Tibial nerve (tissue), 4 donors: Measurements from ENCODE around the gene IFITM10. TPM values are rescaled to one million over a fixed set of nuclear protein-coding genes. Genes with fewer than 3 reads are reported as not detected.

Experiments
- DNase-seq, 2 donors: peaks; one replicate each; pipeline ENCODE4 v3.0.0-alpha.2; 2019; ENCODE audit warnings: low spot score in 2 of 2
- H3K27ac ChIP-seq, 4 donors: fragments of 200-600 bp; sonication (generic) in 3 of 4; one replicate each; pipeline ENCODE4 v1.5.1; 2017 to 2019; ENCODE audit warnings: mild to moderate bottlenecking in 1 of 4
- H3K27me3 ChIP-seq, 2 donors: fragments of 200-600 bp; sonication (generic) in 1 of 2; one replicate each; pipeline versions ENCODE4 v1.5.1 to v1.6.0; 2017 to 2019
- H3K36me3 ChIP-seq, 3 donors: fragments of 200-600 bp; sonication (generic); one replicate each; pipeline ENCODE4 v1.5.1; 2018 to 2019
- H3K4me1 ChIP-seq, 4 donors: fragments of 200-600 bp; sonication (generic) in 3 of 4; one replicate each; pipeline ENCODE4 v1.5.1; 2017 to 2019
- H3K4me3 ChIP-seq, 4 donors: fragments of 200-600 bp; sonication (generic) in 3 of 4; one replicate each; pipeline ENCODE4 v1.5.1; 2017 to 2019; ENCODE audit warnings: mild to moderate bottlenecking in 1 of 4, moderate library complexity in 1 of 4
- H3K9me3 ChIP-seq, 4 donors: fragments of 200-600 bp; sonication (generic) in 3 of 4; one replicate each; pipeline ENCODE4 v1.5.1; 2017 to 2019
- CTCF ChIP-seq, 5 experiments: fragments of 200-600 bp in 3 of 5; fragments of 450-650 bp in 2 of 5; sonication (generic) in 3 of 5; IDR thresholded peaks; one replicate each; pipeline ENCODE4 v1.5.1; 2016 to 2019; ENCODE audit warnings: antibody characterized with exemption in 5 of 5, mild to moderate bottlenecking in 3 of 5, moderate library complexity in 2 of 5
- EP300 ChIP-seq, 2 donors: sonication (generic); formaldehyde crosslinking; IDR thresholded peaks; one replicate each; pipeline ENCODE4 v1.6.1; 2017; ENCODE audit warnings: antibody characterized with exemption in 2 of 2, mild to moderate bottlenecking in 1 of 2
- POLR2A ChIP-seq, 2 donors: fragments of 450-650 bp; IDR thresholded peaks; one replicate each; pipeline ENCODE4 v1.6.1; 2017; ENCODE audit warnings: antibody characterized with exemption in 2 of 2, mild to moderate bottlenecking in 2 of 2, moderate library complexity in 2 of 2
- WGBS, 2 donors: methylation state at CpG; one replicate each; pipeline ENCODE4 v1.1.5; 2018; 5-methylcytosine and 5-hydroxymethylcytosine counted together
- total RNA-seq, 4 donors: library from RNA; depleted of rRNA; stranded (reverse); fragments of >200 nt; gene quantifications; one replicate each; pipeline ENCODE4 v1.1.0, GENCODE V29; 2016

The IFITM10 gene
- total RNA-seq, 4 donors from 2014 or later, result 5.9 to 54.9 (median 13.8) TPM

DNA sequence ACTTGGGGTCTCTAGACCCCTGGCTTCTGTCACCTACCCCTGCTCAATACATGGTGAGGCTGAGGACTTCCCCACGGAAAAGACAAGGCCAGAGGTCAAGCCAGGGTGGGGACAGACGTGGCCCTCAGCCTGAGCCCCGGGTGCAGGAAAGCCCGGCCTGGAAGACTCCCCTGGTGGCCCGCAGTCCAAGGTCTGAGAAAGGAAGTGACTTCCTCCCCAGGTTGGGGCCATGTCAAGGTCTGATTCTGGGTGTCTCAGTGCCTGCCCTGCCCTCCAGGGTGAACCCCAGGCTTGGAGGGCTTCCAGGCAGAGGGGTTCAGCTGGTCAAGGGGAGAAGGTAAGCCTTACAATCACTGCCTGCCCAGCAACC lies 9.4 kb upstream of the IFITM10 start:
- H3K27ac ChIP-seq, result peak overlapping the region; percentile 94 to 99 (median 96)
- TF ChIP-seq EP300 (IDR thresholded peaks at IDR 0.05) (no peak), CTCF (IDR thresholded peaks at IDR 0.05) (no peak), POLR2A (IDR thresholded peaks at IDR 0.05) (no peak)
- H3K27me3 ChIP-seq, result no peaks in the 10 kb centered on the region
- 20 to 44% methylated on average over 1 to 5 of the region's 5 CpGs for WGBS, 2 donors
- no peak overlapping the region for H3K4me3 ChIP-seq
- H3K36me3 ChIP-seq, result peaks cover 0 to 64% (median 23%) of the 10 kb centered on the region in 3 donors
- DNase-seq, result no peak
- no peaks in the 10 kb centered on the region for H3K9me3 ChIP-seq
- H3K4me1 ChIP-seq, result peaks cover 4 to 84% (median 71%) of the 10 kb centered on the region in 4 donors

DNA sequence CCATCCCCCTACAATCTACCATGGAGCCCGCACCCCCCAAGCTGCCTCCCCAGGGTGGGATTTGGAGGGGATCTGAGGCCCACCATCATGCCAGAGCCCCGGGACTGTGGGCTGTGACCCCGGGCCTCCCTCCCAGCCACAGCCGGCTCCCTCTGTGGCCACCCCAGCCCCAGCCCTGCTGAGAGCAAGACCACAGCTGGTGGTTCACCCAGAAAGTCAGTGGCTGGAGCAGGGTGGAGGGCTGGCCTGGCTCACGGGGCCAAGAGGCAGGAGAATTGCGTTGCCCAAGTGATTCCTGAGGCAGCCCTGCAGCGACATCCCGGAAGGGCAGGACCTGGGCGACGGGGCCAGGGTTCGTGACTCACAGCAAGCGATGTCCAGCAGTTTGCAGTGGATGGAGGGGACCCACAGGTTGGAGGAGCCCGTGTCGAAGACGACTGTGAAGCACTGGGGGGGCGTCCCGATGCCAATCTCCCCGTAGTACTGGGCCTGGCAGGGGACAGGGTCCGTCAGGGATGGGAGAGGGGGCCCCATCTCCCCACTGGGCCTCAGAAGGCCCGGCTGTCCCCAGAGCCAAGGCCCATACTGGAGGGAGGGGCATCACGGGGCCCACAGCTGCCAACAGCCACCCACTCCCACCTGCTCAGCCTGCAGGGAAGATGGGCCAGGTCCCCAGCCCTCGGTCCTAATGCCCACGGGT lies 8.9 kb upstream of the IFITM10 start:
- 80 to 87% methylated on average over 19 to 22 of the region's 23 CpGs for WGBS, 2 donors
- H3K4me1 ChIP-seq, result peaks cover 4 to 81% (median 69%) of the 10 kb centered on the region in 4 donors
- peak overlapping the region; percentile 94 to 99 (median 96) for H3K27ac ChIP-seq
- peaks cover 0 to 70% (median 23%) of the 10 kb centered on the region in 3 donors for H3K36me3 ChIP-seq
- DNase-seq, result no peak
- H3K4me3 ChIP-seq, result no peak overlapping the region
- H3K9me3 ChIP-seq, result no peaks in the 10 kb centered on the region
- H3K27me3 ChIP-seq, result no peaks in the 10 kb centered on the region
- TF ChIP-seq POLR2A (IDR thresholded peaks at IDR 0.05) (no peak), CTCF (IDR thresholded peaks at IDR 0.05) (no peak), EP300 (IDR thresholded peaks at IDR 0.05) (no peak)

- WGBS, 2 donors, result 80 to 93% methylated on average over 10 to 18 of the region's 21 CpGs
- peak overlapping the region; percentile 94 to 99 (median 96) for H3K27ac ChIP-seq
- H3K27me3 ChIP-seq, result no peaks in the 10 kb centered on the region
- DNase-seq, result no peak
- H3K4me3 ChIP-seq, result no peak overlapping the region
- no peaks in the 10 kb centered on the region for H3K9me3 ChIP-seq
- H3K4me1 ChIP-seq, result peaks cover 4 to 78% (median 67%) of the 10 kb centered on the region in 4 donors
- peaks cover 0 to 76% (median 23%) of the 10 kb centered on the region in 3 donors for H3K36me3 ChIP-seq
- TF ChIP-seq POLR2A (IDR thresholded peaks at IDR 0.05) (no peak), EP300 (IDR thresholded peaks at IDR 0.05) (no peak), CTCF (IDR thresholded peaks at IDR 0.05) (no peak)
These were observed 8.3 kb upstream of the IFITM10 start for GRCh38 chr11:1758611-1759150.

DNA sequence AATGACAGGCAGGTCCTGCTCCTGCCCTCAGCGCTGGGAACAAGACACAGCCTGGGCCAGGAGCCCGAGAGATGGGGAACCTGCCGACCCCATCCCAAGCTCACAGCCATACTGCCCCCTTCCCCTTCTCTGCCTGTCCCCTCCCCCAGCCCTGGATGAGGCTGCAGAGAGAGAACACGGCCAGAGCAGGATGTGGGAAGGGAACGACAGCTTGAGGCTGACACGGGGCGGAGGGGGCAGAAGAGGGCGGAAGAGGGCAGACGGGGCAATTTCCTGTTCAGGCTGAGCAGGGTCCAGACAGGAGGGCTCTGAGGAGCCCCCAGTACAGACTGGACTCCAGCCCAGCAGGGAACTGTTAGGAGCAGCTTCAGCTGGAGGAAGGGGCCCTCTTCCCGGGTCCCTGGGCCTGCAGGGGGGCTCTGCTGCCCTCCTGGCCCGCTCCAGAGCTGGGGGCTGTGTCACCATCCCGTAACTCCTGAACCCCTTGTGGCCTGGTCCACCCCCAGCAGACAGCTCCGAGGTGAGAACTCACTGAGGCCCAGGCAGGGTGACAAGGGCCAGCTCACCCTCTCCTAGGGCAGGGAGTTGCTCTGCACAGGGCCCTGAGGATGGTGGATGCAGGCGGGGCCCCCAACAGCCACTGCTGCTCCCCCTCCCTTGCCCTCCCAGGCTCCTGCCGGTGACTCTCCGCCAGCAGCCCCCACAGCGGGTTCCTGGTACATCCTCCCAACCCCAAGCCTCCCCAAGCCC lies 7.6 kb upstream of the IFITM10 start:
- WGBS, 2 donors, result 47 to 60% methylated on average over 13 to 17 of the region's 17 CpGs
- Histone ChIP-seq H3K27me3 (no peaks in the 10 kb centered on the region), H3K27ac (peak overlapping the region in 3 of 4 donors; percentile 94 to 99 (median 96)), H3K4me1 (peaks cover 4 to 76% (median 67%) of the 10 kb centered on the region in 4 donors), H3K4me3 (peak overlapping the region in 1 of 4 donors; percentile 4), H3K9me3 (no peaks in the 10 kb centered on the region), H3K36me3 (peaks cover 0 to 82% (median 24%) of the 10 kb centered on the region in 3 donors)
- no peak for DNase-seq
- TF ChIP-seq POLR2A (IDR thresholded peaks at IDR 0.05), result no peak

GRCh38 chr11:1756791-1757771 lies 6.7 kb upstream of the IFITM10 start:
- Histone ChIP-seq H3K27me3 (no peaks in the 10 kb centered on the region), H3K4me1 (peaks cover 4 to 68% (median 59%) of the 10 kb centered on the region in 4 donors), H3K36me3 (peaks cover 0 to 92% (median 30%) of the 10 kb centered on the region in 3 donors), H3K9me3 (no peaks in the 10 kb centered on the region), H3K4me3 (no peak overlapping the region), H3K27ac (peak overlapping the region in 3 of 4 donors; percentile 94 to 99 (median 96))
- WGBS, 2 donors, result 76 to 77% methylated on average over 23 to 34 of the region's 41 CpGs
- no peak for DNase-seq
- TF ChIP-seq EP300 (IDR thresholded peaks at IDR 0.05) (no peak), CTCF (IDR thresholded peaks at IDR 0.05) (no peak), POLR2A (IDR thresholded peaks at IDR 0.05) (no peak)
